HepG2 (cell line): ENCODE measurements around the gene NPDC1.

Experiments
- FOSL1 ChIP-seq: sonication (generic); formaldehyde crosslinking; IDR thresholded peaks from 2 replicates; pipeline ENCODE4 v1.9.0; 2021; ENCODE audit warnings: missing genetic modification reagents, borderline replicate concordance
- JUN ChIP-seq: sonication (generic); formaldehyde crosslinking; IDR thresholded peaks from 2 replicates; pipeline ENCODE4 v1.4.0; 2020; ENCODE audit warnings: mild to moderate bottlenecking, missing genetic modification reagents
- JUND ChIP-seq: sonication (generic); formaldehyde crosslinking; IDR thresholded peaks from 2 replicates; pipeline ENCODE4 v1.8.0; 2022; ENCODE audit warnings: mild to moderate bottlenecking, missing genetic modification reagents
- KAT2B ChIP-seq: fragments of 150-350 bp; IDR thresholded peaks from 2 replicates; pipeline ENCODE4 v1.6.1; 2014; ENCODE audit warnings: low read depth, low read length, borderline replicate concordance
- KMT2B ChIP-seq: IDR thresholded peaks from 2 replicates; pipeline ENCODE4 v1.6.1; 2016; ENCODE audit warnings: missing genetic modification reagents, missing compliant biosample characterization
- PHF21A ChIP-seq: sonication (generic); formaldehyde crosslinking; IDR thresholded peaks from 2 replicates; pipeline ENCODE4 v1.5.0; 2020; ENCODE audit warnings: mild to moderate bottlenecking, missing genetic modification reagents
- RFX5 ChIP-seq: IDR thresholded peaks from 2 replicates; pipeline ENCODE4 v1.6.1; 2011; ENCODE audit warnings: low read depth, low read length, improper control_type of control experiment
- SP1 ChIP-seq, 2 experiments: fragments of 450-650 bp in 1 of 2; sonication (generic) in 1 of 2; formaldehyde crosslinking in 1 of 2; IDR thresholded peaks; 2 replicates each; pipeline versions ENCODE4 v1.4.0 to v1.6.1; 2016 to 2020; ENCODE audit warnings: missing genetic modification reagents in 1 of 2
- ZEB1 ChIP-seq: IDR thresholded peaks from 2 replicates; pipeline ENCODE4 v1.6.1; 2012; ENCODE audit warnings: mild to moderate bottlenecking, low read depth, inconsistent platforms; ENCODE audit not compliant: insufficient replicate concordance
- ZNF530 ChIP-seq: sonication (generic); formaldehyde crosslinking; IDR thresholded peaks from 2 replicates; pipeline ENCODE4 v1.5.0; 2020; ENCODE audit warnings: low read depth, mild to moderate bottlenecking, missing genetic modification reagents
- ZNF737 ChIP-seq: sonication (generic); formaldehyde crosslinking; IDR thresholded peaks from 2 replicates; pipeline ENCODE4 v1.5.0; 2020; ENCODE audit warnings: missing genetic modification reagents, mild to moderate bottlenecking, borderline replicate concordance
- TF ChIP-seq, protein P1 (sequence below): sonication (generic); formaldehyde crosslinking; IDR thresholded peaks from 2 replicates; pipeline ENCODE4 v1.5.0; 2020; ENCODE audit warnings: mild to moderate bottlenecking, missing genetic modification reagents, moderate library complexity
- TF ChIP-seq, protein P2 (sequence below): IDR thresholded peaks from 2 replicates; pipeline ENCODE4 v1.6.1; 2016; ENCODE audit warnings: missing genetic modification reagents, missing compliant biosample characterization
- TF ChIP-seq, protein P3 (sequence below), 2 experiments: IDR thresholded peaks; 2 replicates each; pipeline ENCODE4 v1.6.1; 2011 to 2012; ENCODE audit warnings: low read length in 2 of 2, borderline replicate concordance in 1 of 2, low read depth in 1 of 2, mild to moderate bottlenecking in 1 of 2, moderate library complexity in 1 of 2

DNA sequence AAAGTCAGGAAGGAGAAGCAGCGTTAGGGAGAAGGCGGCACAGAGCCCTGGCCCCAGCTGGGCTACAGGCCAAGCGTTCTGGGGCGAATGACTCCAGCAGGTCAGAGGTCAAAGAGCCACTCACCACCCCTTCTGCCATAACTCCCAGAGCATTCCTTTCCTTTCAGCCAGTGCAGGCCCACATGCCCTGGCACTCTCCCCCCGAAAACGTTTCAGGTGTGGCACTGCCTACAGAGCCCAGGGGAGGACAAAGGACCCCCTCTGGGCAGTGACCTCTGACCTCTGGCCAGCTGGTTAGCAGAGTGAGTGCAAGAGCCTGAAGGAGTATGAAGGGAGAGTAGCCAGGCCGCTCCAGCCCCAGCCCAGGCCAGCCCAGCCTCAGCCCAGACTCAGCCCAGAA, 22.8 kb downstream of the NPDC1 start:
- no peak for TF ChIP-seq FOSL1 (CRISPR knock-in tag)
- TF ChIP-seq, protein P1, sequence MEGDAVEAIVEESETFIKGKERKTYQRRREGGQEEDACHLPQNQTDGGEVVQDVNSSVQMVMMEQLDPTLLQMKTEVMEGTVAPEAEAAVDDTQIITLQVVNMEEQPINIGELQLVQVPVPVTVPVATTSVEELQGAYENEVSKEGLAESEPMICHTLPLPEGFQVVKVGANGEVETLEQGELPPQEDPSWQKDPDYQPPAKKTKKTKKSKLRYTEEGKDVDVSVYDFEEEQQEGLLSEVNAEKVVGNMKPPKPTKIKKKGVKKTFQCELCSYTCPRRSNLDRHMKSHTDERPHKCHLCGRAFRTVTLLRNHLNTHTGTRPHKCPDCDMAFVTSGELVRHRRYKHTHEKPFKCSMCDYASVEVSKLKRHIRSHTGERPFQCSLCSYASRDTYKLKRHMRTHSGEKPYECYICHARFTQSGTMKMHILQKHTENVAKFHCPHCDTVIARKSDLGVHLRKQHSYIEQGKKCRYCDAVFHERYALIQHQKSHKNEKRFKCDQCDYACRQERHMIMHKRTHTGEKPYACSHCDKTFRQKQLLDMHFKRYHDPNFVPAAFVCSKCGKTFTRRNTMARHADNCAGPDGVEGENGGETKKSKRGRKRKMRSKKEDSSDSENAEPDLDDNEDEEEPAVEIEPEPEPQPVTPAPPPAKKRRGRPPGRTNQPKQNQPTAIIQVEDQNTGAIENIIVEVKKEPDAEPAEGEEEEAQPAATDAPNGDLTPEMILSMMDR (CRISPR knock-in tag), result no peak
- no peak for TF ChIP-seq ZEB1
- TF ChIP-seq JUND (CRISPR knock-in tag), result no peak
- no peak for TF ChIP-seq KMT2B
- TF ChIP-seq ZNF530 (CRISPR knock-in tag), result no peak
- TF ChIP-seq, protein P2, sequence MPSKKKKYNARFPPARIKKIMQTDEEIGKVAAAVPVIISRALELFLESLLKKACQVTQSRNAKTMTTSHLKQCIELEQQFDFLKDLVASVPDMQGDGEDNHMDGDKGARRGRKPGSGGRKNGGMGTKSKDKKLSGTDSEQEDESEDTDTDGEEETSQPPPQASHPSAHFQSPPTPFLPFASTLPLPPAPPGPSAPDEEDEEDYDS (CRISPR knock-in tag), result no peak
- no peak for TF ChIP-seq SP1 (IDR thresholded peaks at IDR 0.05)
- TF ChIP-seq SP1 (CRISPR knock-in tag; IDR thresholded peaks at IDR 0.05), result no peak
- TF ChIP-seq JUN, result no peak
- no peak for TF ChIP-seq KAT2B
- TF ChIP-seq RFX5, result no peak
- TF ChIP-seq PHF21A, result no peak
- TF ChIP-seq ZNF737 (CRISPR knock-in tag), result no peak
- TF ChIP-seq, protein P3, sequence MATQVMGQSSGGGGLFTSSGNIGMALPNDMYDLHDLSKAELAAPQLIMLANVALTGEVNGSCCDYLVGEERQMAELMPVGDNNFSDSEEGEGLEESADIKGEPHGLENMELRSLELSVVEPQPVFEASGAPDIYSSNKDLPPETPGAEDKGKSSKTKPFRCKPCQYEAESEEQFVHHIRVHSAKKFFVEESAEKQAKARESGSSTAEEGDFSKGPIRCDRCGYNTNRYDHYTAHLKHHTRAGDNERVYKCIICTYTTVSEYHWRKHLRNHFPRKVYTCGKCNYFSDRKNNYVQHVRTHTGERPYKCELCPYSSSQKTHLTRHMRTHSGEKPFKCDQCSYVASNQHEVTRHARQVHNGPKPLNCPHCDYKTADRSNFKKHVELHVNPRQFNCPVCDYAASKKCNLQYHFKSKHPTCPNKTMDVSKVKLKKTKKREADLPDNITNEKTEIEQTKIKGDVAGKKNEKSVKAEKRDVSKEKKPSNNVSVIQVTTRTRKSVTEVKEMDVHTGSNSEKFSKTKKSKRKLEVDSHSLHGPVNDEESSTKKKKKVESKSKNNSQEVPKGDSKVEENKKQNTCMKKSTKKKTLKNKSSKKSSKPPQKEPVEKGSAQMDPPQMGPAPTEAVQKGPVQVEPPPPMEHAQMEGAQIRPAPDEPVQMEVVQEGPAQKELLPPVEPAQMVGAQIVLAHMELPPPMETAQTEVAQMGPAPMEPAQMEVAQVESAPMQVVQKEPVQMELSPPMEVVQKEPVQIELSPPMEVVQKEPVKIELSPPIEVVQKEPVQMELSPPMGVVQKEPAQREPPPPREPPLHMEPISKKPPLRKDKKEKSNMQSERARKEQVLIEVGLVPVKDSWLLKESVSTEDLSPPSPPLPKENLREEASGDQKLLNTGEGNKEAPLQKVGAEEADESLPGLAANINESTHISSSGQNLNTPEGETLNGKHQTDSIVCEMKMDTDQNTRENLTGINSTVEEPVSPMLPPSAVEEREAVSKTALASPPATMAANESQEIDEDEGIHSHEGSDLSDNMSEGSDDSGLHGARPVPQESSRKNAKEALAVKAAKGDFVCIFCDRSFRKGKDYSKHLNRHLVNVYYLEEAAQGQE (IDR thresholded peaks at IDR 0.05; ENCODE audit: borderline replicate concordance in 1 of 2, low read depth in 1 of 2, low read length in 2 of 2), result no peak
